WI38 (cell line): Measurements from ENCODE around the gene BHLHE23.

Experiments
- H3K4me3 ChIP-seq: 2 replicates; pipeline ENCODE4 v1.5.1; 2011; ENCODE audit warnings: low read depth, mild to moderate bottlenecking, control low read depth, low read length
- TF ChIP-seq, protein P1 (sequence below): IDR thresholded peaks from 2 replicates; pipeline ENCODE4 v1.5.1; 2012; ENCODE audit warnings: low read depth, mild to moderate bottlenecking, control low read depth, low read length

The BHLHE23 gene

DNA sequence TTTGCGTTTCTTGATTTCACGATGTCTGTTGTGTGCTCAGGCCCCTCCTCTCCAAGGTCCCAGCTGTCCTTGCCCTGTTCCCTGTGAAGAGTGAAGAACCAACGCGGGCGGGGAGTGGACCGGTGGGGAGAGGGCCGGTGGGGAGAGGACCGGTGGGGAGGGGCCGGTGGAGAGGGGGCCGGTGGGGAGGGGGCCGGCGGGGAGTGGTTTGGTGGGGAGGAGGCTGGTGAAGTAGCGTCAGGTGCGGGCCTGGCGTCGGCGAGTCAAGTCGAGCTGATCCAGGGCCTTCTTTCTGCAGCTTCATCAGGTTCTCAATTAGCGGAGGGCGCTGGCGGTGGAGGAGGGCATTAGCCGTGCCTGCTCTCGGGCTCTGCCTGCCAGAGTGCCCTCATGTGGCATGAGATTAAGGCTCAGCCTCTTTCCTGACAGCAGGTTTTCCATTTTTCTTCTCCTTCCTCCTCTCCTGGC is 21.2 kb upstream of the BHLHE23 start:
- no peak overlapping the region for H3K4me3 ChIP-seq
- TF ChIP-seq, protein P1, sequence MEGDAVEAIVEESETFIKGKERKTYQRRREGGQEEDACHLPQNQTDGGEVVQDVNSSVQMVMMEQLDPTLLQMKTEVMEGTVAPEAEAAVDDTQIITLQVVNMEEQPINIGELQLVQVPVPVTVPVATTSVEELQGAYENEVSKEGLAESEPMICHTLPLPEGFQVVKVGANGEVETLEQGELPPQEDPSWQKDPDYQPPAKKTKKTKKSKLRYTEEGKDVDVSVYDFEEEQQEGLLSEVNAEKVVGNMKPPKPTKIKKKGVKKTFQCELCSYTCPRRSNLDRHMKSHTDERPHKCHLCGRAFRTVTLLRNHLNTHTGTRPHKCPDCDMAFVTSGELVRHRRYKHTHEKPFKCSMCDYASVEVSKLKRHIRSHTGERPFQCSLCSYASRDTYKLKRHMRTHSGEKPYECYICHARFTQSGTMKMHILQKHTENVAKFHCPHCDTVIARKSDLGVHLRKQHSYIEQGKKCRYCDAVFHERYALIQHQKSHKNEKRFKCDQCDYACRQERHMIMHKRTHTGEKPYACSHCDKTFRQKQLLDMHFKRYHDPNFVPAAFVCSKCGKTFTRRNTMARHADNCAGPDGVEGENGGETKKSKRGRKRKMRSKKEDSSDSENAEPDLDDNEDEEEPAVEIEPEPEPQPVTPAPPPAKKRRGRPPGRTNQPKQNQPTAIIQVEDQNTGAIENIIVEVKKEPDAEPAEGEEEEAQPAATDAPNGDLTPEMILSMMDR: no peak

DNA sequence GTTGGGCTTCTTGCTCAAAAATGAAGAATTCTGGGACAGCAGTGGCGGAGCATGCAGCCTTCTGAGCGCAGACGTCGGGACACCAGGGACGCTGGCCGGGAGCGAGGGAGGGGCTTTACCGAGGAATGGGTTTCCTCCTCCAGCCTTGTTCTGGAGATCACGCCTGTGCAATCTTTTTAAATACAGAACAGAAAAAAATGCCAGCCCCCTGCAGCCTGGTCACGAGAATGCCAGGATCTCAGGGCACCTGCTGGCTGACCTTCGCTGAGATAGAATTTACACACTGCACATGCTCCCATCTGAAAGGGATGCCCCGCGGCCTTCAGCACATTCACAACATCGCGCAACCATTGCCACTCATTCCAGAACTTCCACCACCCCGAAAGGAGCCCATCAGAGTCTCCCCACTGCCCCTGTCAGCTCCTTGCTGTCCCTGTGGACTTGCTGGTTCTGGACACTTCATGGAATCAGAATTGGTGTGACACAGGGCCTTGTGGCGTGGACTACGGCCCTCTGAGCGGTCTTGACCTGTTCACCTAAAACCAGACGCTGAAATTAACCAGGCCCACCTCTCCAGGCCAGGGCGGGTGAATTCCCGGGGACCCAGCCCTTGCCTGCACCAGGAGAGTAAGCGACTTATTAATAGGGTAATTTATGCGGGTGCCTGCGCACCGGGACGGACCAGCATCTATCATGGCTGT is 20.6 kb upstream of the BHLHE23 start:
- TF ChIP-seq, protein P1: no peak
- H3K4me3 ChIP-seq: no peak overlapping the region

DNA sequence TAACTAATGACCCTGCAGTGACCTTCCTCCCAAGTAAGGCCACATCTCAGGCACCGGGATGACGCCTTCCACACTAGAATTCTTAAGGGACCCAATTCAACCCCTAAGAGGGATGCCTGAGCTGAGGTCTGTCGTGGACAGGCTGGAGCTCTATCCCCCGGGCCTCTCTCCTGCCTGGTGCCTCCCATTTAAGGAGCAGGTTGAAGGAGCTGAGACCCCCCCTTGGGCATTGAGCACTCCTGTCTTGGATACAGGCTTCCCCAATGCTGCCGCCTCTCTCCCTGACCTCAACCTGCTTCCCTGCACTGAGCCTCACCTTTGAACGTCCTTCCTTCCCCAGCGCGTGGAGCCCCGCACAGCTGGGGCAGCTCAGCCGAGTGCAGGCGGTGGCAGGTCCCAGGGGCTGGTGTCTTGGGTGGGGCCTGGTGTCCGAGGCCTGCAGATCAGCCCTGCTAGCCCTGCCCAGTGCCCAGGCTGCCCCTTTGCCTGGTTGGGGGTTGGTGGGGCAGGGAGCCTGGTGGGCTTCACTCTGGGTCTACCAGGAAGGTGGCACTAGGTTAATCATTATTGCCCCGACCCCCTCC is 19.9 kb upstream of the BHLHE23 start:
- H3K4me3 ChIP-seq: no peak overlapping the region
- TF ChIP-seq, protein P1: no peak

DNA sequence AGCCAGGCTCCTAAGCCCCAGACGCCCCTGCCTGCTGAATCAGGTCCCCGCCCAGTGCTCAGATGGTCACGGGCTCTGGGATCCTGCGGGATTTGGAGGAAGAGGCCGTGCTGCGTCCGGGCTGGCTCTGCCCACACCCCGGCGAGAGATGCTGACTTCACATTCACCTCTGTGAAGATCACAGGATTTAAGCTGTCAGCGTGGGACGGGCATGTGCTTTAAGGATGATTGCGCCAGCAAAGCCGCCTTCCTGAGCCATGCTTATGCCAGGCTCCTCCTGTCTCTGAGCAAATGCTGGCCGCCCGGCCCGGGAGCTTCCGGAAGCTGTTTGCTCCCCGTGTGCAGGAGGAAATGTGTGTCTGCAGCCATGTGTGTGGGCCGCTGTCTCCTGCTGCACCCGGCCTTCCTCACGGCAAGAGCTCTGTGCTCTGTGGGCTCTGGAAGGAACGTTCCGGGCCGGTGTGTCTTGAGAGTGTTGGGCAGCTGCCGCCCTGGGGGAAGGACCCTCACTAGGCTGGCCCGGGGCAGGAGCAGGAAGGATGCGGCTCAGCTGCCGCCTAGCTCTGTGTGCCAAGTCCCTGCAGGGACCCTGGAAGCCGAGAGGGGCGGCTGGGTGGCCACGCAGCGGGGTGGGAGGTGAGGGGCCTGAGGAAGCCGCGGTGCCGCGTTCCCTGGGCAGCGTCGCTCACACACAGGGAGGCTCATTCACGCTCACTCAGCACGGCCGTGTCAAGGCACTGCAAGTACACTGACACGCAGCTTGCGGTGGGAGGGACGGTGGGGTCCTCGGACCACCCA is 19.0 kb upstream of the BHLHE23 start:
- no peak overlapping the region for H3K4me3 ChIP-seq

DNA sequence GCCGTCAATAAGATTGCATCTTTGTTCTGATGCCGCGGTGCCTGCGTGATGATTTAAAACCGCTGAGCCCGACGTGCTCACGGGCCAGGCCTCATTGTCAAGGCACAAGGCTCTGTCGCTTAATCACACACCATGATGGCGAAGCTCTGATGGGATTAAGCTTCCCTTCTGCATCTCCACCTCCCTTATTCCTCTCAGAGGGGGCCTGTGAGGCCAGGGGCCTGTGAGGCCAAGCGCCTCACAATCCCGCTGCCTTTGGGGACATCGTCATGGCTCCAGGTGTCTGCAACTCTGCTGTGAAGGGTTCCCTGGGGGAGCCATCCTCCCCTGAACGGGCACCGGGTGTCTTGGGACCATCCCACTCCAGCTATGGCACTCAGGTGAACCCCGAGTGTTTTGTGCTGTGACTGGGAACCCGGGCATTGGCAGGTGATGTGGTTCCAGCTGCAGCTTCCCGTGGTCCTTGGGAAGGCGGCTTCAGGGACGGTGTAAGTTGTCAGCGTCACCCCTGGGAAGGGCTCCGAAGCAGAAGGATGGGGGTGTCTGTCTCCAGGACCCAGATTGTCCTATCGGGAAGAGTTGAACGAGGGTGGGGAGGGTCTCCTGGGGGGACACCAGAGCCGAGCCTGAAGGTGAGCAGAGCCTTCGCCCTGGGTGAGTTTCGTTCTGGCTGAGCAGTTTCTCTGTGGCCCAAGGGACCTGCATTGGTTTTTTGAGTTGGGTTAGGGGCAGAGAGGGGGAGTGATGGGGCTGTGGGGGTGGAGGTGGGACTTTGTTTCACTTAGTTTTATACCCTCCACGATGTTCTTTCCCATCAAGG is 18.0 kb upstream of the BHLHE23 start:
- TF ChIP-seq, protein P1: no peak
- H3K4me3 ChIP-seq: no peak overlapping the region

More for the DNA sequence above, 19.0 kb upstream of the BHLHE23 start:
- TF ChIP-seq, protein P1: no peak

DNA sequence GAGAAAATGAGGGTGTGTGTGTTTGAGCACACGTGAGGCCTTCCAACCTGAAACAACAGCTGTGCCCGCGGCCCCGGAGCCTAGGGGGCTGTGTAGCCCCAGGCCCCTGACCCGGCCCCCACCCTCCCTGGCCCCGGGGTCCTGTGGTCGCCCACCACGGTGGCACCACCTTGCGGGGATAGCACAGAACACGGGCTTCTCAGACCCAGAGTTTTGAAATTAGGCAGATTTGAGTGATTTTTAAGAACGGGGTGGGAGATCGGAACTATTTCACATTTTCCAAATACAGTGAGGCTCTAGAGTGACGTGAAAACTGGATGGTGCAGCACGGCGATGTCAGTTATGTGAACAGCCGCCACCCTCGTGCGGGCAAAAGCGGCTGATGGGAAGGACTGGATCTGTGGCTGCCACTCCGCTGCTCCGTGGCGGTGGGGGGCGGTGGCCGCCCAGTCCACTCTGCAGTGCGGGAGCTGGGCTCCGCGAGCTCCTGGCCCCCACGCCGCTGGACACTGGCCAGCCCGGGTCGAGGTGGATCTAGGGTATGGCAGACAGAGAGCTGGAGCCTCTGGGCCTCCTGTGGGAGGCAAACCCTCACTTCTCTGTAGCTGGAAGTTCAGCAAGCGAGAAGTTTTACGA is 17.3 kb upstream of the BHLHE23 start:
- TF ChIP-seq, protein P1: no peak

More for the DNA sequence above, 17.3 kb upstream of the BHLHE23 start:
- H3K4me3 ChIP-seq: no peak overlapping the region
